Psoas muscle (tissue), 8 donors: Measurements from ENCODE around the gene PIEZO1. TPM values are rescaled to one million over a fixed set of nuclear protein-coding genes. Genes with fewer than 3 reads are reported as not detected.
A peak's percentile ranks its signal among the peaks of the same experiment; 100 is the strongest.

ENCODE experiments used
- ATAC-seq, 4 donors: fragments of 200-7000 bp; cut with Tn5 transposase; one replicate each; pipeline ENCODE4 v1.9.1; 2020; ENCODE audit warnings: moderate library complexity in 3 of 4, mild to moderate bottlenecking in 2 of 4
- DNase-seq, 2 donors: peaks; one replicate each; pipeline ENCODE4 v3.0.0-alpha.2; 2020
- H3K27ac ChIP-seq: fragments of 200-600 bp; one replicate; pipeline ENCODE4 v1.8.0; 2022
- H3K27me3 ChIP-seq, 3 donors: fragments of 200-600 bp in 1 of 3; one replicate each; pipeline versions ENCODE4 v1.6.1 to v1.8.0; 2013 to 2022; ENCODE audit warnings: low read length in 2 of 3, mild to moderate bottlenecking in 2 of 3, moderate library complexity in 1 of 3; ENCODE audit not compliant: insufficient read depth in 3 of 3
- H3K36me3 ChIP-seq, 2 donors: fragments of 200-600 bp in 1 of 2; one replicate each; pipeline versions ENCODE4 v1.6.1 to v1.8.0; 2013 to 2022; ENCODE audit warnings: low read depth in 1 of 2, mild to moderate bottlenecking in 1 of 2, moderate library complexity in 1 of 2; ENCODE audit not compliant: insufficient read depth in 1 of 2
- H3K4me1 ChIP-seq: fragments of 200-600 bp; one replicate; pipeline ENCODE4 v1.8.0; 2022
- H3K4me3 ChIP-seq: fragments of 200-600 bp; one replicate; pipeline ENCODE4 v1.8.0; 2022; ENCODE audit warnings: mild to moderate bottlenecking
- H3K9me3 ChIP-seq: fragments of 200-600 bp; one replicate; pipeline ENCODE4 v1.8.0; 2022
- WGBS, 3 donors: extraction: QIAGEN DNeasy Blood & Tissue Kit; methylation state at CpG; one replicate each; pipeline versions ENCODE4 v1.1.6 to v1.1.7; 2013; 5-methylcytosine and 5-hydroxymethylcytosine counted together
- intact Hi-C, 2 donors: fragments of 100-400 bp; cut with DNase I; formaldehyde crosslinking; loops; one replicate each; pipeline versions ENCODE4 v1.11.0 to v1.14.2; 2022
- polyA plus RNA-seq, 3 donors: library from polyadenylated mRNA; stranded (reverse); fragments of 200-250 nt; gene quantifications; one replicate each; pipeline ENCODE4 v1.2.3, GENCODE V29; 2013
- total RNA-seq, 4 donors: library from RNA; stranded (reverse); fragmentation: NEBNext Ultra II Directional in 2 of 4; extraction: Animal tissue kit (Norgen Biotek cat#: 25700) in 2 of 4; gene quantifications; one replicate each; pipeline versions ENCODE4 v1.2.1 to v1.2.4, GENCODE V29; 2021 to 2023
- TF ChIP-seq, protein P1 (sequence below): fragments of 200-600 bp; IDR thresholded peaks from one replicate; pipeline ENCODE4 v1.8.0; 2022; ENCODE audit warnings: antibody characterized with exemption
- donor health status: healthy with polysubstance abuse.
- donor health status: DM: no; HTN: no; CAD: no; lungs with moderate emphysema.
- donor health status: Bipolar disorder and iron deficiency.
- donor health status: healthy.
- donor health status: DM: yes; HTN: yes; CAD: no.
- donor health status: DM: no; HTN: no; CAD: no.
- donor health status: DM: no; HTN: no; CAD: no.
- donor health status: DM: yes; HTN: yes; CAD: no.

The PIEZO1 gene
- total and polyA plus RNA-seq, 7 donors = 7.2 to 26.8 (median 10.2) TPM

DNA sequence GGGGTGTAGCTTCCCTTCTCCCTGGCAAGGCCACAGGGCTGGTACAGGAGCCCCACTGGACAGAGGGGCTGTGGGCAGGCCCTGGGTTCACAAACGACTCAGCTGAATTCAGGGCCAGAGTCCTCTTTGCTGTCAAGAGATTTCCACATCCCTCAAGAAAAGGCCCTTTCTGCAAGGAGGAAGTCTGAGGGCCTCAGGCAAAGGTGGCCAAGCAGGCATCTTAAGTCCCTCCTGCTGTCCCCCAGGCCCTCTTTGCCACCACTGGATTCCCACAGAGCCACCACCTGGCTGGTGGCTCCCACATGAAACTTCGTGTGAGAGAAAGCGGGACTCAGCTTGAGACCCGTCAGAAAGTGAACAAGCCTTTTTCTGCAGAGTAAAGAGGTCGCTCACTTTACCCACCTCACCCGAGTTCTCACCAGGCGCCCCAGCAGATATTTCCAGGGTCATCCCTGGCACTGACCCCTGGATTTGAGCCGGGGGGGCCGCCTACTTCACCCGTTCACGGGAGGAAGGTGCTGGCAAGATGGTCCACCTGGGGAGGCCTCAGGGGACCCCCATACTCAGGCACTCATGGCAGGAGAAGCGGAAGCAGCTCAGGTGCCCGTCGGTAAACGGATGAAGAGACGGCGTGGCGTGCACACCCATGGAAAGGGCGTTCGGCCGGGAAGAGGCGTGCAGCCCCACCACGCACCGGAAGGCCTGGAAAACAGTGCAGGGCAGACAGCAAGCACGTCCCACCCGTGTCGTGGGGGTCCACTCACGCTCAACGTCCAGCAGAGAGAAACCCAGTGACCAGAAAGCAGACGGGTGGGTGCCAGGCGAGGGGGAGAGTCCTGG, 82.4 kb downstream of the PIEZO1 start:
- H3K36me3 ChIP-seq = peaks cover 0 to 44% of the 10 kb centered on the region in 2 donors
- 79 to 85% (median 85%) methylated on average over 31 of the region's 31 CpGs for WGBS, 3 donors

DNA sequence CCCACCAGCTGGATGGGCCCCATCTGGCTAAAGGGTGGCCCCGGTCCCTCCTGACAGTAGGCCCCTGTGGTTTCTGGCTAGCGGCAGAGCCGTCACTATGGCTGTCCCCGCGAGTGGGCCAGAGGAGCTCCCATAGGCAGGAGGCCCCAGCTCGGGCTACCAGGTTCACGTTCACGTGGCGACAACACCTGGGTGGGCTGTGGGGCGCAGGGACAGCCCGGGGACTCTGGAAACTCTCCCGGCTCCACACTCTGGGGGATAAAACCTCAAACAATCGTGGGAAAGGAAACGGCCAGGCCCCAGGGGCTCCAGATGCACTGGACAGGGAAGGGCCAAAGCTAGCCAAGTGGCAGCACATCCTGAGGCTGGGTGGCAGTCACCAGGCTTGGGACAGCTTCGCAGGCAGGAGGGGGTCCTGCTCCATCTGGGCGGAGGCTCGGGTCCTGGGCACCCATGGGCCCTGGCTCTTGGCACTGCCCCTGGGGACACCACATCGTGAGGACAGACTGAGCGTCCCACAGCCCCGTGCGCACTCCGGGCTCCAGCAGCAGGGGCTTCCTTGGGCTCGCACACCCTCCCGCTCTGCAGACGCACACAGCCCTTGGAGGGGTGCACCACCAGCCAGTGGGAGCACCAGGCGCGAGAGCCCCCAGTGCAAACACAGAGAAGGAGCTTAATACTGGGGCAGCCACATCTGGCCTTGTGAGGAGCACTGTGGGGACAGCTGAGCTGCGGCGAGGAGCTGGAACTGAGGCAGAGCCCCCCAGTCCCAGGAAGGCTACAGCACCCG, 83.2 kb downstream of the PIEZO1 start:
- H3K4me1 ChIP-seq = peaks cover 10% of the 10 kb centered on the region
- H3K9me3 ChIP-seq = no peaks in the 10 kb centered on the region
- 62 to 72% (median 69%) methylated on average over 29 to 30 of the region's 30 CpGs for WGBS, 3 donors
- peaks cover 3 to 52% of the 10 kb centered on the region in 2 donors for H3K36me3 ChIP-seq
- TF ChIP-seq, protein P1, sequence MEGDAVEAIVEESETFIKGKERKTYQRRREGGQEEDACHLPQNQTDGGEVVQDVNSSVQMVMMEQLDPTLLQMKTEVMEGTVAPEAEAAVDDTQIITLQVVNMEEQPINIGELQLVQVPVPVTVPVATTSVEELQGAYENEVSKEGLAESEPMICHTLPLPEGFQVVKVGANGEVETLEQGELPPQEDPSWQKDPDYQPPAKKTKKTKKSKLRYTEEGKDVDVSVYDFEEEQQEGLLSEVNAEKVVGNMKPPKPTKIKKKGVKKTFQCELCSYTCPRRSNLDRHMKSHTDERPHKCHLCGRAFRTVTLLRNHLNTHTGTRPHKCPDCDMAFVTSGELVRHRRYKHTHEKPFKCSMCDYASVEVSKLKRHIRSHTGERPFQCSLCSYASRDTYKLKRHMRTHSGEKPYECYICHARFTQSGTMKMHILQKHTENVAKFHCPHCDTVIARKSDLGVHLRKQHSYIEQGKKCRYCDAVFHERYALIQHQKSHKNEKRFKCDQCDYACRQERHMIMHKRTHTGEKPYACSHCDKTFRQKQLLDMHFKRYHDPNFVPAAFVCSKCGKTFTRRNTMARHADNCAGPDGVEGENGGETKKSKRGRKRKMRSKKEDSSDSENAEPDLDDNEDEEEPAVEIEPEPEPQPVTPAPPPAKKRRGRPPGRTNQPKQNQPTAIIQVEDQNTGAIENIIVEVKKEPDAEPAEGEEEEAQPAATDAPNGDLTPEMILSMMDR = no peak
- ATAC-seq = no peak
- intact Hi-C loops = no loop called here
- H3K27me3 ChIP-seq = no peaks in the 10 kb centered on the region
- H3K27ac ChIP-seq = peak overlapping the region; percentile 23
- H3K4me3 ChIP-seq = peak overlapping the region; percentile 38
- DNase-seq = no peak

More for the DNA sequence above, 82.4 kb downstream of the PIEZO1 start:
- DNase-seq (no peak), ATAC-seq (no peak)
- Histone ChIP-seq H3K4me3 (peak overlapping the region; percentile 8), H3K27me3 (no peaks in the 10 kb centered on the region), H3K9me3 (no peaks in the 10 kb centered on the region), H3K4me1 (peaks cover 17% of the 10 kb centered on the region), H3K27ac (peak overlapping the region; percentile 23)
- intact Hi-C loops = no loop called here
- TF ChIP-seq, protein P1 = no peak

DNA sequence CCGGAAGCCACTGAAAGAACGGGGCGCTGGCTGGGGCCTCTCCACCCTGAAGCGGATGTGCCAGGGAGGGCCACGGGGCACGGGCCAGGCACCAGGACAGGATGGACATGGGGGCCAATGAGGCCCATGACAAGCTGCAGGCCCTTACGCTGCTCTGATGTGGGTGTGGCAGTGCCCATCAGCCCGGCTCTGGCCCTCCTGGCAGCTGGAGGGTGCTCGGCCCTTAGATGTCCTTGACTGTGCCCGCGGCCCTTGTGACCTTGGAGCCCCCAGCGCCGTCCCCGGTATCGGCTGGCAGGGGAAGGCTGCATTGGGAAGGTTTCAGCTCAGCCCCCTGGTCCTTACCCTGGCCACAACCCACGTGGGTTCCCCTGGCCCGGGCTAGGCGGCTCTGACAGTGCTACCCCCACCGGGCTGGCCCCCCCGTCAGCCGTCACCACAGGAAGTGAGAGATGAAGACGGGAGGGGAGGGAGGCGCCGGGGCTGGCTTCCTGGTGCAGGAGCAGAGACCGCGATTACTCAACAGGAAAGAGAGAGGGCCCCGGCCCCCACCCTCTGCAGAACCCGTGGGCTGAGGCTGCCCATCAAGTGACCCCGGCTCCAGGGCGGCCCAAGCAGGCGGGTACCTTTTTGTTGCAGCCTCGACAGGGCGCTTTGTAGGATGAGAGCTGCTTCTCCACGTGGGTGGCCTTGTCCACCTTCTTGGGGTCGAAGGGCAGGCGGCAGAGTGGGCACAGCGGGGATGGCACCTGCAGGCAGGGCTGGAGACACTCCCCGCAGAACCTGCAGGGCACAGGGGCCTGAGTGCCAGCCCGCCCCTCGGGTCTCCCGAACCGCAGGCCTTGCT, 84.2 kb downstream of the PIEZO1 start:
- intact Hi-C loops = no loop called here
- H3K27ac ChIP-seq = peak overlapping the region; percentile 23
- H3K4me3 ChIP-seq = peak overlapping the region; percentile 38
- peak; percentile 19 to 57 (median 42) for ATAC-seq
- peaks cover 15% of the 10 kb centered on the region for H3K4me1 ChIP-seq
- peaks cover 3 to 60% of the 10 kb centered on the region in 2 donors for H3K36me3 ChIP-seq
- H3K27me3 ChIP-seq = no peaks in the 10 kb centered on the region
- peak; percentile 85 to 93 for DNase-seq
- H3K9me3 ChIP-seq = no peaks in the 10 kb centered on the region
- 69 to 71% (median 70%) methylated on average over 37 to 42 of the region's 42 CpGs for WGBS, 3 donors
- TF ChIP-seq, protein P1 = no peak

DNA sequence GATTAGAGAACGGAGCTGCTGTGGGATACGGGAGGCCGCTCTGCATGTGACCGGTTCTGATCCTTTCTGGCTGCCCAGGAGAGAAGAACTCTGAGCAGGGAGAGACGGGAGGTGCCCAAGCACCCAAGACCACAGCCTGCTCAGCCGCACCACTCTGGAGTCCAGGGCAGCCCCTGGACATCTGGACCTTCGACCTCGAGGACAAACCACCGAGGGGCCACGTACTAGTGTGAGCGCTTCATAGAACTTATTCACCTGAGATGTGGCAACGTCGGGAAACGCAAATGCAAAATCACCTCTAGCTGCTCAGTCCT, 84.7 kb downstream of the PIEZO1 start:
- no peaks in the 10 kb centered on the region for H3K9me3 ChIP-seq
- no peak overlapping the region for H3K4me3 ChIP-seq
- peak overlapping the region; percentile 16 for H3K27ac ChIP-seq
- WGBS, 3 donors = 78 to 81% (median 79%) methylated on average over 14 of the region's 14 CpGs
- peaks cover 16% of the 10 kb centered on the region for H3K4me1 ChIP-seq
- intact Hi-C loops = no loop called here
- peaks cover 3 to 61% of the 10 kb centered on the region in 2 donors for H3K36me3 ChIP-seq
- no peaks in the 10 kb centered on the region for H3K27me3 ChIP-seq
- TF ChIP-seq, protein P1 = no peak
- DNase-seq (no peak), ATAC-seq (no peak)
